Measurements from ENCODE around the gene CASQ2.

CASQ2 gene

DNA sequence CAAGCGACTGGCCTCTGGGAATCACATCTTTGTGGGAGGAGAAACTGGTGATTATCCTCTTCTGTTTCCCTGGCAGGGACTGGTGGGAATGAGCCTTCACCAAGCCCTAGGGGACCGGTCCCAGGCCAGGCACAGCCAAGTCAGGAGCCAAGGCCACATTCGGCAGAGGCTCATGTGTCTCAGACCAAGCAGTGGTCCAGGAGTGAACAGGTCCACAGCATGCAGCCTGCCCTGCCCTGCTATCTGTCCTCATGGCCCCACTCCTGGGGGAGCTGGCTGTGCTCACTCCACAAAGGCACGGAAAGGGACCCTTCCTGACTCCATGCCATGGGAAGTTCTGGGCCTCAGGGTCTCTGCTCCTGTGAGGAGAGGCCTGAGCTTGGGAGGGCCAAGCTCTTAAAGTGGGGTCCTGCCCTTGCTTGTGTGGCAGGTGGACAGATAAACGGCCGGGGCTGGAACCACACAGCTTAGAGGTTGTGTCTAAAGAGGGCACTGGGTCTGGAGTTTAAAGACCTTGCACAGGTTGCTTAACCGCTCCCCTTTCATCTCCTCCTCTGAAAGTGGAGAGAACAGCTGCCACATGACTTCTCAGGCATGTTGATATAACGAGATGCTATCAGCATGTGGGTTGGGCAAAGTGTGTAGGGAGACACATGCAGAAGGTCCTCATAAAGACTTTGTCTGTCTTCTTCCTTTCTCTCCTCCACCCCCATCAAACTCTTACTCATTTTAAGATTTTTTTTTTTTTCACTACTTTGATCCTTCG, 57.5 kb downstream of the CASQ2 start:
- no peak for DNase-seq (ENCODE audit: low spot score)
- Histone ChIP-seq H3K9me3 (replicated peaks in 1 of 2; ENCODE audit: control insufficient read depth in 2 of 2, insufficient read depth in 1 of 2, low read depth in 1 of 2, low read length in 2 of 2) (no peaks in the 10 kb centered on the region), H3K4me1 (ENCODE audit: control insufficient read depth in 2 of 2, insufficient read depth in 1 of 2, low read depth in 1 of 2, low read length in 2 of 2) (peaks cover 4 to 8% of the 10 kb centered on the region in 2 donors), H3K23ac (ENCODE audit: low read depth, low read length, poor library complexity) (peak overlapping the region; percentile 38), H3K4me2 (ENCODE audit: insufficient read depth, low read length, poor library complexity, severe bottlenecking) (no peak overlapping the region), H4K91ac (ENCODE audit: low read depth, low read length, poor library complexity) (no peak overlapping the region), H3K27me3 (ENCODE audit: control insufficient read depth in 3 of 3, insufficient read depth in 3 of 3, low read depth in 1 of 3, low read length in 3 of 3) (peaks cover 0 to 12% (median 0%) of the 10 kb centered on the region in 3 experiments), H2BK5ac (ENCODE audit: low read length) (no peak overlapping the region), H3K79me1 (ENCODE audit: low read depth, low read length) (no peaks in the 10 kb centered on the region), H3K18ac (ENCODE audit: low read length) (peak overlapping the region; percentile 58), H2BK120ac (ENCODE audit: low read depth, low read length) (no peak overlapping the region), H2AK5ac (ENCODE audit: low read depth, low read length) (peak overlapping the region; percentile 21), H2AFZ (ENCODE audit: low read length) (no peak overlapping the region), H3K9ac (ENCODE audit: low read depth, low read length, poor library complexity) (peak overlapping the region; percentile 4), H3K27ac (replicated peaks; ENCODE audit: low read length) (no peak overlapping the region), H3K14ac (ENCODE audit: low read length) (peak overlapping the region; percentile 65), H2BK12ac (ENCODE audit: low read length) (no peak overlapping the region), H2BK15ac (ENCODE audit: low read length) (peak overlapping the region; percentile 93), H3K4me3 (ENCODE audit: low read length in 2 of 2) (no peak overlapping the region), H4K8ac (ENCODE audit: low read depth, low read length) (no peak overlapping the region), H3K36me3 (replicated peaks in 1 of 2; ENCODE audit: control insufficient read depth in 2 of 2, insufficient read depth in 2 of 2, low read length in 2 of 2) (no peaks in the 10 kb centered on the region), H3K4ac (ENCODE audit: low read length) (no peak overlapping the region)
- WGBS, 2 donors (ENCODE audit: extremely low coverage in 2 of 2, insufficient read length in 2 of 2, insufficient replicate concordance in 1 of 2), result no CpG with 5 or more reads among the region's 9 CpGs

DNA sequence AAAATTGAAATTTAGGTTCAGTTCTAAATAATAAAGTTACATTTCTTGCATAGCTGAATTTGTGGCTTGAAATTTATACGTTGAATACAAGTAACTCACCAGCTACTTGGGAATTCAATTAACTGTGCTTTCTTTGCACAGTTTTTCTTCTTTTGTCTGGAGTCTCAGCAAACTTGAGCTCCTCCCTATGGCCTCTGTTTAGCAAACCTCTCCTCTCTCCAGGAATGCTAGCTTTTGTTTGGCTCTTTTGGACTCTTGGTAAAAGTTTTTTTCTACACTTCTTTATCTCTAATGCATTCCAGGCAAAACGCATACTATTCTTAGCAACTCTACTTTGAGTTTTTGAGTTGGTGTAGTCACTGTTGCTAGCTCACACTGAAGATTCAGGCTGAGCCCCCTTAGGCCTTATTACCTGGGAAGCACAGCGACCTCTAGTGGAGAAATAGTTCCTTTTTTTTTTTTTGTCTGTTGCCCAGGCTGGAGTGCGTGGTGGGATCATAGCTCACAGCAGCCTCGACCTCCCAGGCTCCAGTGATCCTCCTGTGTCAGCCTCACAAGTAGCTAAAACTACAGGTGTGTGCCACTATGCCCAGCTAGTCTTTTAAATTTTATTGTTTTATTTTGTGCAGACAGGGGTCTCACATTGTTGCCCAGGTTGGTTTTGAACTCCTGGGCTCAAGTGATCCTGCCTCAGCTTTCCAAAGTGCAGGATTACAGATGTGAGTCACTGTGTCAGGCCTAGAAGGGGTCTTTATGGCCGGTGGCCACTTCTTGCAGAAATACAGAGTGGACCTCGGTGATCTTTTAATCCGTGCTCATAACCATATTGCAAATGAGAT, 61.7 kb downstream of the CASQ2 start:
- H3K9me3 ChIP-seq (replicated peaks in 1 of 2; ENCODE audit: control insufficient read depth in 2 of 2, insufficient read depth in 1 of 2, low read depth in 1 of 2, low read length in 2 of 2), result no peaks in the 10 kb centered on the region
- no CpG with 5 or more reads among the region's 8 CpGs for WGBS, 2 donors (ENCODE audit: extremely low coverage in 2 of 2, insufficient read length in 2 of 2, insufficient replicate concordance in 1 of 2)
- no peak overlapping the region for H3K23ac ChIP-seq (ENCODE audit: low read depth, low read length, poor library complexity)
- H3K4me2 ChIP-seq (ENCODE audit: insufficient read depth, low read length, poor library complexity, severe bottlenecking), result no peak overlapping the region
- H2AFZ ChIP-seq (ENCODE audit: low read length), result peak overlapping the region; percentile 60
- H3K4me1 ChIP-seq (ENCODE audit: control insufficient read depth in 2 of 2, insufficient read depth in 1 of 2, low read depth in 1 of 2, low read length in 2 of 2), result peaks cover 5 to 14% of the 10 kb centered on the region in 2 donors
- H2BK15ac ChIP-seq (ENCODE audit: low read length), result no peak overlapping the region
- no peak overlapping the region for H2AK5ac ChIP-seq (ENCODE audit: low read depth, low read length)
- no peak overlapping the region for H3K4ac ChIP-seq (ENCODE audit: low read length)
- no peaks in the 10 kb centered on the region for H3K36me3 ChIP-seq (replicated peaks in 1 of 2; ENCODE audit: control insufficient read depth in 2 of 2, insufficient read depth in 2 of 2, low read length in 2 of 2)
- H3K14ac ChIP-seq (ENCODE audit: low read length), result no peak overlapping the region
- H2BK5ac ChIP-seq (ENCODE audit: low read length), result no peak overlapping the region
- peak overlapping the region; percentile 82 for H3K27ac ChIP-seq (replicated peaks; ENCODE audit: low read length)
- H3K27me3 ChIP-seq (ENCODE audit: control insufficient read depth in 3 of 3, insufficient read depth in 3 of 3, low read depth in 1 of 3, low read length in 3 of 3), result peaks cover 0 to 3% (median 0%) of the 10 kb centered on the region in 3 experiments
- no peak overlapping the region for H2BK120ac ChIP-seq (ENCODE audit: low read depth, low read length)
- DNase-seq (ENCODE audit: low spot score), result peak; percentile 64
- no peak overlapping the region for H3K4me3 ChIP-seq (ENCODE audit: low read length in 2 of 2)
- no peak overlapping the region for H3K9ac ChIP-seq (ENCODE audit: low read depth, low read length, poor library complexity)
- no peak overlapping the region for H2BK12ac ChIP-seq (ENCODE audit: low read length)
- no peak overlapping the region for H3K18ac ChIP-seq (ENCODE audit: low read length)
- no peaks in the 10 kb centered on the region for H3K79me1 ChIP-seq (ENCODE audit: low read depth, low read length)
- H4K91ac ChIP-seq (ENCODE audit: low read depth, low read length, poor library complexity), result no peak overlapping the region
- no peak overlapping the region for H4K8ac ChIP-seq (ENCODE audit: low read depth, low read length)

DNA sequence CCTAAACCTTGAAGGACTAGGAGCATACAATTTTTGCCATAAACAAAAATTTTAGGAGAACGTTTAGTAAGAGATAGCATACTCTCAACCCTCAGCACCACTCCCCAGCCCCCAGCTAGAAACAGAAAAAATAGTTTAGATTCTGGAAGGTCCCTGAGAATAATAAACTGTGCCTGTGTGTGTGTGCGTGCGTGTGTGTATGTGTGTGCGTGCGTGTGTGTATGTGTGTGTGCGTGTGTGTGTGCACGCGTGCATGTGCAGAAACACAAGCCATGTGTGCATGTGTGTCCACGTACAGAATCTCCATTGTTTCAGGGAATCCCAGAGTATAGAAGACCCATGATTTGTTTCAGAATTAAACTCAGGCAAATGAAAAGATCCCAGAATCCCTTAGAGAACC, 62.6 kb downstream of the CASQ2 start:
- Histone ChIP-seq H3K27ac (replicated peaks; ENCODE audit: low read length) (peak overlapping the region; percentile 82), H3K4me2 (ENCODE audit: insufficient read depth, low read length, poor library complexity, severe bottlenecking) (no peak overlapping the region), H2BK15ac (ENCODE audit: low read length) (no peak overlapping the region), H3K4ac (ENCODE audit: low read length) (no peak overlapping the region), H3K14ac (ENCODE audit: low read length) (no peak overlapping the region), H3K23ac (ENCODE audit: low read depth, low read length, poor library complexity) (no peak overlapping the region), H3K4me1 (ENCODE audit: control insufficient read depth in 2 of 2, insufficient read depth in 1 of 2, low read depth in 1 of 2, low read length in 2 of 2) (peaks cover 5 to 14% of the 10 kb centered on the region in 2 donors), H3K79me1 (ENCODE audit: low read depth, low read length) (no peaks in the 10 kb centered on the region), H3K4me3 (ENCODE audit: low read length in 2 of 2) (no peak overlapping the region), H4K8ac (ENCODE audit: low read depth, low read length) (no peak overlapping the region), H2BK5ac (ENCODE audit: low read length) (no peak overlapping the region), H4K91ac (ENCODE audit: low read depth, low read length, poor library complexity) (no peak overlapping the region), H2BK12ac (ENCODE audit: low read length) (no peak overlapping the region), H2AFZ (ENCODE audit: low read length) (no peak overlapping the region), H3K9ac (ENCODE audit: low read depth, low read length, poor library complexity) (no peak overlapping the region), H3K9me3 (replicated peaks in 1 of 2; ENCODE audit: control insufficient read depth in 2 of 2, insufficient read depth in 1 of 2, low read depth in 1 of 2, low read length in 2 of 2) (no peaks in the 10 kb centered on the region), H2AK5ac (ENCODE audit: low read depth, low read length) (no peak overlapping the region), H3K27me3 (ENCODE audit: control insufficient read depth in 3 of 3, insufficient read depth in 3 of 3, low read depth in 1 of 3, low read length in 3 of 3) (peaks cover 0 to 3% (median 0%) of the 10 kb centered on the region in 3 experiments), H3K36me3 (replicated peaks in 1 of 2; ENCODE audit: control insufficient read depth in 2 of 2, insufficient read depth in 2 of 2, low read length in 2 of 2) (no peaks in the 10 kb centered on the region), H2BK120ac (ENCODE audit: low read depth, low read length) (no peak overlapping the region), H3K18ac (ENCODE audit: low read length) (peak overlapping the region; percentile 73)
- WGBS, 2 donors (ENCODE audit: extremely low coverage in 2 of 2, insufficient read length in 2 of 2, insufficient replicate concordance in 1 of 2), result no CpG with 5 or more reads among the region's 9 CpGs
- no peak for DNase-seq (ENCODE audit: low spot score)

All from neuronal stem cell (in vitro differentiated cells).